Upper lobe of right lung (tissue), 1 donor: ENCODE results near the gene ARID5B. TPM values are rescaled to one million over a fixed set of nuclear protein-coding genes. Genes with fewer than 3 reads are reported as not detected.
A peak's percentile ranks its signal among the peaks of the same experiment; 100 is the strongest.

Experiments
- ATAC-seq: fragments of 200-7000 bp; cut with Tn5 transposase; one replicate; pipeline ENCODE4 v1.9.1; 2020; ENCODE audit warnings: mild to moderate bottlenecking, moderate library complexity
- DNase-seq: peaks from one replicate; pipeline ENCODE4 v3.0.0-alpha.2; 2020
- H3K27ac ChIP-seq: fragments of 200-600 bp; one replicate; pipeline ENCODE4 v1.8.0; 2022
- H3K27me3 ChIP-seq: fragments of 200-600 bp; one replicate; pipeline ENCODE4 v1.8.0; 2022; ENCODE audit warnings: mild to moderate bottlenecking
- H3K36me3 ChIP-seq: fragments of 200-600 bp; one replicate; pipeline ENCODE4 v1.8.0; 2022
- H3K4me1 ChIP-seq: fragments of 200-600 bp; one replicate; pipeline ENCODE4 v1.8.0; 2022
- H3K4me3 ChIP-seq: fragments of 200-600 bp; one replicate; pipeline ENCODE4 v1.8.0; 2022; ENCODE audit warnings: mild to moderate bottlenecking
- H3K9me3 ChIP-seq: fragments of 200-600 bp; one replicate; pipeline ENCODE4 v1.8.0; 2022
- intact Hi-C: fragments of 100-400 bp; cut with DNase I; formaldehyde crosslinking; loops from one replicate; pipeline ENCODE4 v1.11.0; 2022
- total RNA-seq: library from RNA; stranded (reverse); fragmentation: NEBNext Ultra II Directional; extraction: Animal tissue kit (Norgen Biotek cat#: 25700); gene quantifications from one replicate; pipeline ENCODE4 v1.2.1, GENCODE V29; 2021
- TF ChIP-seq, protein P1 (sequence below): fragments of 200-600 bp; IDR thresholded peaks from one replicate; pipeline ENCODE4 v1.8.0; 2022; ENCODE audit warnings: antibody characterized with exemption
- donor health status: DM: no; HTN: yes; CAD: no; lungs with severe emphysema.

ARID5B gene
- total RNA-seq, 1 donor from 2014 or later, result 34.1 TPM

GRCh38 chr10:62011558-62011957 lies 110.1 kb downstream of the ARID5B start:
- no peak for DNase-seq
- intact Hi-C loops, result no loop called here
- Histone ChIP-seq H3K9me3 (no peaks in the 10 kb centered on the region), H3K4me1 (peaks cover 11% of the 10 kb centered on the region), H3K36me3 (no peaks in the 10 kb centered on the region), H3K27me3 (no peaks in the 10 kb centered on the region), H3K27ac (peak overlapping the region; percentile 32), H3K4me3 (no peak overlapping the region)
- TF ChIP-seq, protein P1, sequence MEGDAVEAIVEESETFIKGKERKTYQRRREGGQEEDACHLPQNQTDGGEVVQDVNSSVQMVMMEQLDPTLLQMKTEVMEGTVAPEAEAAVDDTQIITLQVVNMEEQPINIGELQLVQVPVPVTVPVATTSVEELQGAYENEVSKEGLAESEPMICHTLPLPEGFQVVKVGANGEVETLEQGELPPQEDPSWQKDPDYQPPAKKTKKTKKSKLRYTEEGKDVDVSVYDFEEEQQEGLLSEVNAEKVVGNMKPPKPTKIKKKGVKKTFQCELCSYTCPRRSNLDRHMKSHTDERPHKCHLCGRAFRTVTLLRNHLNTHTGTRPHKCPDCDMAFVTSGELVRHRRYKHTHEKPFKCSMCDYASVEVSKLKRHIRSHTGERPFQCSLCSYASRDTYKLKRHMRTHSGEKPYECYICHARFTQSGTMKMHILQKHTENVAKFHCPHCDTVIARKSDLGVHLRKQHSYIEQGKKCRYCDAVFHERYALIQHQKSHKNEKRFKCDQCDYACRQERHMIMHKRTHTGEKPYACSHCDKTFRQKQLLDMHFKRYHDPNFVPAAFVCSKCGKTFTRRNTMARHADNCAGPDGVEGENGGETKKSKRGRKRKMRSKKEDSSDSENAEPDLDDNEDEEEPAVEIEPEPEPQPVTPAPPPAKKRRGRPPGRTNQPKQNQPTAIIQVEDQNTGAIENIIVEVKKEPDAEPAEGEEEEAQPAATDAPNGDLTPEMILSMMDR, result no peak
- peak; percentile 91 for ATAC-seq

GRCh38 chr10:62012318-62012717 lies 110.8 kb downstream of the ARID5B start:
- intact Hi-C loops, result no loop called here
- Histone ChIP-seq H3K27me3 (no peaks in the 10 kb centered on the region), H3K4me1 (peaks cover 18% of the 10 kb centered on the region), H3K9me3 (no peaks in the 10 kb centered on the region), H3K36me3 (no peaks in the 10 kb centered on the region), H3K4me3 (no peak overlapping the region), H3K27ac (peak overlapping the region; percentile 32)
- TF ChIP-seq, protein P1, result no peak
- DNase-seq (no peak), ATAC-seq (no peak)

DNA sequence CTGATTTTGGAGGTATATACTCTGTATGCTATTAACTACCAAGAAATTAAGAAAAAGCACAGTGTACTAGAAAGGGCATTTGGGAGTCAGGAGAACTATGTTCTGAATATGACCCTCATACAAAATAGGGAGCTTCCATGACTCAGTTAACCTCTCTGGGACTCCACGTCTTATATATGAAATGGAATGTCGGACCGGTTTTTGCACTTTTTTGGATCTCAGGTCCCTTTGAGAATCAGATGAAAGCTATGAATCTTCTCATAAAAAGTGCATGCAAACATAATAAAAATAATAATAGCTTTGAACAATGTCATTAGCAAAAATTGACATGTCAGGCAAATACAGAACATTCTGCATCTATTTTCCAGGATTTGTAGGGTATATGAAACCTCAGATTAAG lies 113.0 kb downstream of the ARID5B start:
- DNase-seq (no peak), ATAC-seq (no peak)
- H3K36me3 ChIP-seq, result no peaks in the 10 kb centered on the region
- intact Hi-C loops, result no loop called here
- no peaks in the 10 kb centered on the region for H3K27me3 ChIP-seq
- TF ChIP-seq, protein P1, result no peak
- H3K9me3 ChIP-seq, result no peaks in the 10 kb centered on the region
- H3K27ac ChIP-seq, result no peak overlapping the region
- peaks cover 39% of the 10 kb centered on the region for H3K4me1 ChIP-seq
- H3K4me3 ChIP-seq, result no peak overlapping the region

- TF ChIP-seq, protein P1, result no peak
- H3K4me3 ChIP-seq, result no peak overlapping the region
- H3K27me3 ChIP-seq, result no peaks in the 10 kb centered on the region
- H3K27ac ChIP-seq, result no peak overlapping the region
- peaks cover 49% of the 10 kb centered on the region for H3K4me1 ChIP-seq
- no peak for ATAC-seq
- H3K9me3 ChIP-seq, result no peaks in the 10 kb centered on the region
- intact Hi-C loops, result no loop called here
- no peak for DNase-seq
- H3K36me3 ChIP-seq, result no peaks in the 10 kb centered on the region
These were observed 114.5 kb downstream of the ARID5B start for GRCh38 chr10:62015994-62016393.

GRCh38 chr10:62016623-62017490 lies 115.4 kb downstream of the ARID5B start:
- ATAC-seq, result peak; percentile 87
- no peak for DNase-seq
- intact Hi-C loops, result no loop called here

More at GRCh38 chr10:62016623-62017490, 115.4 kb downstream of the ARID5B start:
- peaks cover 55% of the 10 kb centered on the region for H3K4me1 ChIP-seq
- TF ChIP-seq, protein P1, result no peak
- H3K27ac ChIP-seq, result peak overlapping the region; percentile 58
- H3K27me3 ChIP-seq, result no peaks in the 10 kb centered on the region
- H3K4me3 ChIP-seq, result no peak overlapping the region
- H3K36me3 ChIP-seq, result no peaks in the 10 kb centered on the region
- H3K9me3 ChIP-seq, result no peaks in the 10 kb centered on the region
